GM13977 (cell line): ENCODE data around the gene PHAF1.
A peak's percentile ranks its signal among the peaks of the same experiment; 100 is the strongest.

ENCODE experiments used
- DNase-seq: peaks from one replicate; pipeline ENCODE4 v3.0.0; 2012; ENCODE audit warnings: low spot score
- CTCF ChIP-seq: IDR thresholded peaks from 2 replicates; pipeline ENCODE4 v1.5.1; 2012; ENCODE audit warnings: mild to moderate bottlenecking, control low read depth; ENCODE audit not compliant: insufficient read depth; ENCODE audit errors: extremely low read depth, missing control alignments
- in situ Hi-C: fragments of 300-500 bp; cut with MboI; formaldehyde crosslinking; loops from one replicate; pipeline ENCODE4 v1.12.0; 2022; ENCODE audit warnings: low sequenced_read_pairs, low pct_unique_long_range_greater_than_20kb, mixed read lengths, inconsistent platforms; ENCODE audit not compliant: unreplicated experiment

Gene PHAF1

GRCh38 chr16:67191995-67192681 is 82.4 kb downstream of the PHAF1 start, which contains the start of gene E2F4:
E2F4 (plus strand) TSS chr16:67192155; CDS start chr16:67192228, 73 bp downstream.
- peak; percentile 98 for DNase-seq
- in situ Hi-C loops, result no loop called here
- TF ChIP-seq CTCF, result no peak

GRCh38 chr16:67192781-67193361 is 83.1 kb downstream of the PHAF1 start:
- in situ Hi-C loops, result no loop called here
- no peak for DNase-seq
- no peak for TF ChIP-seq CTCF

- DNase-seq, result no peak
- TF ChIP-seq CTCF, result no peak
- in situ Hi-C loops, result no loop called here
Observed at GRCh38 chr16:67193536-67193935, 83.8 kb downstream of the PHAF1 start.

- in situ Hi-C loops, result no loop called here
- DNase-seq, result no peak
- no peak for TF ChIP-seq CTCF
Observed at GRCh38 chr16:67194260-67194659, 84.5 kb downstream of the PHAF1 start.

- no peak for DNase-seq
- TF ChIP-seq CTCF, result no peak
- in situ Hi-C loops, result no loop called here
Observed at GRCh38 chr16:67195676-67196075, 85.9 kb downstream of the PHAF1 start.

- no peak for TF ChIP-seq CTCF
- in situ Hi-C loops, result no loop called here
- DNase-seq, result no peak
Observed at GRCh38 chr16:67196881-67197280, 87.1 kb downstream of the PHAF1 start.

- DNase-seq, result no peak
- in situ Hi-C loops, result no loop called here
- no peak for TF ChIP-seq CTCF
Observed at GRCh38 chr16:67197704-67198103, 88.0 kb downstream of the PHAF1 start.
